GM12892 (cell line): ENCODE results near the gene EPB41.

Source experiments
- DNase-seq: peaks from one replicate; pipeline ENCODE4 v3.0.0; 2011; ENCODE audit not compliant: insufficient read length
- FAIRE-seq: peaks from 2 replicates; lab custom pipeline; 2011; peaks lifted over from hg19 to GRCh38; lab: Jason Lieb, UNC
- POLR2A ChIP-seq: IDR thresholded peaks from 2 replicates; pipeline ENCODE4 v1.6.1; 2011; ENCODE audit warnings: low read depth, low read length, control low read depth
- POLR2AphosphoS5 ChIP-seq: IDR thresholded peaks from 2 replicates; pipeline ENCODE4 v1.6.1; 2011; ENCODE audit warnings: low read depth, low read length, control low read depth
- TAF1 ChIP-seq: IDR thresholded peaks from 2 replicates; pipeline ENCODE4 v1.6.1; 2011; ENCODE audit warnings: low read depth, mild to moderate bottlenecking, control low read depth, low read length, borderline replicate concordance

The EPB41 gene

DNA sequence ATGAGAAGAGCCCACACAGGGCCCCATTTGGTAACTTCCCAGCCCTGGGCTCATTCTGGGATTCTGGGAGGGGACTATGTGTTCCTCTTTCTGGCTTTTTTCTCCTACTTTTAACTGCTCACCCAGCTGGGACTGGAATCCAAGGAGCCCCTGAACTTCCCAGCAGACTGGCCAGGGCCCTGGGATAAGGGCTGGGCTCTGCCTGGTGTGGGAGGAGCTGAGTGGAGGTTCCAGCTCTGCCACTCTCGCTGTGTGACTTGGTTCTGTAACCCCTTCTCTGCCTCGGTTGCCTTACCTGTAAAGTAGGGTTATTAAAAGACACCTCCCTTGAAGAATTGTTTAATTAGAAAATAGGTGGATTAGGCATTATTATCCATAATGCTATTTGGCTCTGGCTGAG, 19.6 kb upstream of the EPB41 start:
- FAIRE-seq = no peak
- TF ChIP-seq TAF1 = no peak
- TF ChIP-seq POLR2A = no peak
- TF ChIP-seq POLR2AphosphoS5 = no peak
- DNase-seq = no peak

DNA sequence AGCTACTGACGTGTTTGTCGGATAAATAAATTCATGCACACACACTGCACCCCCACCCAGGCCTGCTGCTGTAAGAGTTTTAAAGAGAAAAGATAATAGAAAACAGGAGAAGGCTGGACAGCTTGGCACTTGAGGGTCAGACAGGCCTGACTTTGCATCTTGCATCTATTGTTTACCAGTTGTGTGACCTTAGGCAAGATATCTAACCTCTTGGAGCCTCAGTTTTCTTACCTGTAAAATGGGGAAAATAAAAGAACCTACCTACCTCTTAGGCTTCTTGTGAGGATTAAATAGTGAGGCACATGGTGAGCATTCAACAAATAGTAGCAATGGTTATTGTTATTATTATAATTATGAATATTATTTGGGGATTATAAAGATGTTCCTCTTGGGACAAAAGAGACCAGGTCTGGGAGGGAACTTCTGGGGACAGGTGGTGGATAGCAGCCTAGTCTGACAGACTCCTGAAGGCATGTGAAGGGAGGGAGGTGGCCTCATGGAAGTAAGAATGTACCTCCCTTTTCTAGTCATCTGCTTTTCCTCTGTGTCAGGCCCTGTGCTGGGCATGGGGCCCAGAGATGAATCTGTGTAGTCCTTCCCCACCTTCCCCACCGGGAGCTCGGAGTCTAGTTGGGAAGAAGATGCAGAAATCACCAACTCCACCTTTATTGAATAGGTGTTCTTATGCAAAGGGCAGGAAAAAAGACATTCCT, 18.3 kb upstream of the EPB41 start:
- no peak for FAIRE-seq
- TF ChIP-seq POLR2A = no peak
- no peak for TF ChIP-seq TAF1
- TF ChIP-seq POLR2AphosphoS5 = no peak
- DNase-seq = no peak

DNA sequence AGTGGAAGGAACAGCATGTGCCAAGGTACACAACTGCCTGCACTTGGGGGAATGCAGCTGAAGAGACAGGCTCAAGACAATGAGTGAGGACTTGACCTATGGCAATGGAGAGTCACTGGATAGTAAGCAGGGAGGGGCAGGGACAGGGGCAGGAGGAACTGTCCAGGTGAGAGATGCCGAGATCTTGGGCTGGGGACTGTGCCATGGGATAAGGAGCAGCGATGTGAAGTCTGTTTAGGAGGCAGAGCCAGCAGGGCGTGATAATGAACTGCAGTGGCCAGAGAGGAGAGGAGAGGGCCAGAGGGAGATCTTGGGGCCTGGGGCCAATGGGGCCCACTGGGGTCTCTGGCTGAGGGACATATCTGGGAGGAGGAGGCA, 17.8 kb upstream of the EPB41 start:
- FAIRE-seq (no peak), DNase-seq (no peak)
- TF ChIP-seq POLR2A (no peak), TAF1 (no peak), POLR2AphosphoS5 (no peak)

DNA sequence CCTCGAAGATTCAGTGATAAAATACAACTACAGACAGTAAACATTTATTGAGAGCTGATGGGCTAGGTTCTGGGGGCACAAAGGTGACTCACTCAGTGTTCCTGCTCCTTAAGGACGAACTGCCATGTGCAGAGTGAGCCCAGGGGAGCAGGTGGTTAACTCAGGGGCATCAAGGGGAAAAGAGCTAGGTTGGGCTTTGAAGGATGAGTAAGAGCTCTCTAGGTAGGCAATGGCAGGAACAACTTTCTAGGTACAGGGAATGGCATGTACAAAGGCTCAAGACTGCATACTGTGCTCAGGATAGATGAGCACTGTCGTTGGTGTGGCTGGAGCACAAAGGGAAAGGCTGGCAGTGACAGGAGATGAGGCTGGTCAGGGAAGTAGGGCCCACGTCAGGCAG, 16.6 kb upstream of the EPB41 start:
- TF ChIP-seq TAF1 = no peak
- no peak for TF ChIP-seq POLR2A
- TF ChIP-seq POLR2AphosphoS5 = no peak
- FAIRE-seq (no peak), DNase-seq (no peak)

DNA sequence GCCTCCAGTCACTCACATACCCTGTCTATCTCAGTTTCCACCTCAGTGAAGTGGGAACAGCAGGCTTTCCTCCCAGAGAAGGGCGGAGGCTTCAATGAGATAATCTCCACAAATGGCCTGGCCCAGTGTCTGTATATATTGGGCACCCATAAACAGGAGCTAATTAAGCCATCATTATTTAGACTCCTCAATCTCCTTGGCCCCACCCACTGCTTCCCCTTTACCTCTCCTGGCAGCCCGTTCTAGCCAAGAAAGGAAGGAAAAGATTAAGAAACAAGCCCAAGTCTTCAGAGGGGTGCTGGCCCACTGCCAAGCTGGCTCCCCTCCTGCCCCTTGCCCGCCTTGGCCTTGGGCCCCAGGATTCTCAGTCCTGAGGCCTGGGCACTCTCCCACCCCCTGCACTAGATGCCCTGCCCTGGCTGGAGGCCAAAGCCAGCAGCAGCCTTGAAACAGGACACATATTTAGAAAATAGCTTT, 15.9 kb upstream of the EPB41 start:
- TF ChIP-seq POLR2AphosphoS5 (no peak), POLR2A (no peak), TAF1 (no peak)
- FAIRE-seq (no peak), DNase-seq (no peak)

DNA sequence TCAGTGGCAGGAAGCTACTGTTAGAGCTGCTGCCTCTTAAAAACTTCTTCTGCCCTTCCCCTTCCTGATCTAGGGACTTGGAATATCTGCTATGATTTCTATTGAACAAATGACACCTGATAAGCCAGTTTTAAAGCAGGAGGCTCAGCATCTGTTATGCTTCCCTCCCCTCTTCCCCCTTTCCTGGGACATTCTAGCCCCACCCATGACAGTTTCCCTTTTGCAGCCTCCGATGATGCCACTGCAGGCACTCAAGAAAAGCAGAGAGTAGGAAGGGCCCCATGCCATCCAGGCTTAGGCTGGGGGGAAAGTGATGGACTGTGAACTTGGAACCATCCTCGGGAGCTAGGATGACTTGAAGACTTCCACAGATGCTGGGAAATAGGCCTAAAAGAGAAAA, 15.1 kb upstream of the EPB41 start:
- FAIRE-seq (no peak), DNase-seq (no peak)
- TF ChIP-seq TAF1 (no peak), POLR2A (no peak), POLR2AphosphoS5 (no peak)

DNA sequence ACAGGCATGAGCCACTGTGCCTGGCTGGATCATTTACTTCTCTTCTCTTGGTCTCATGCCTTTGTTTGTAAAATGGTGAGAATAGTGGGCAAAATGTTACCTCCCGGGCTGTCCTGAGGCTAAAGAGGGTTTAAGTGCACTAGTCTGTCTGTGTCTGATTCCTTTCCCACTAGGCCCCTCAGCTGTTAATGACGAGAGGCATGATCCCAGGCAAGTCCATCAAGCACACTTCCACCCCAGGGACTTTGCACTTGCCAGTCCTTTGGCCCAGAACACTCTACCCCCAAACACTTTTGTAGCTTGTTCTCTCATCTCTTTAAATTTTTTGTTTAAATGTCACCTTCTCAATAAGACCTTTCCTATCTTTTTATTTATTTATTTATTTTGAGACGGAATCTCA, 13.8 kb upstream of the EPB41 start:
- FAIRE-seq (no peak), DNase-seq (no peak)
- TF ChIP-seq POLR2A = no peak
- no peak for TF ChIP-seq POLR2AphosphoS5
- TF ChIP-seq TAF1 = no peak

DNA sequence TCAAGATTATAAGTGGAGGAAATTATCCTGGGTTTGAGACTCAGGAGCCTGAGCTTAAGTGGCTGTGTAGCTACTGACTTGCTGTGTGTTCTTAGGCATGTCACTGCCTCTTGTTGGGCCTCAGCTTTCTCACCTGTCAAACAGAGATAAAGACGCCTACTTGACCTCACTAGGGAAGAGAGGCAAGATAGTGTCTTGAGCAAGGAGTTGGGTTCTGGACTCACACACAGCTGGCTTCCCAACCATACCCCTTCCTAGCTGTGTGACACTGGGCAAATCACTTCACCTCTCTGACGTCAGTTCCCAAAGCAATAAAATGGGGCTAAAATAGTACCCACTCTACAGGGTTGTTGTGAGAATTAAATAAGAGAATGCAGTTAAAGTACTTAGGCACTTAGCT, 11.6 kb upstream of the EPB41 start:
- DNase-seq (no peak), FAIRE-seq (no peak)
- TF ChIP-seq POLR2A (no peak), TAF1 (no peak), POLR2AphosphoS5 (no peak)

DNA sequence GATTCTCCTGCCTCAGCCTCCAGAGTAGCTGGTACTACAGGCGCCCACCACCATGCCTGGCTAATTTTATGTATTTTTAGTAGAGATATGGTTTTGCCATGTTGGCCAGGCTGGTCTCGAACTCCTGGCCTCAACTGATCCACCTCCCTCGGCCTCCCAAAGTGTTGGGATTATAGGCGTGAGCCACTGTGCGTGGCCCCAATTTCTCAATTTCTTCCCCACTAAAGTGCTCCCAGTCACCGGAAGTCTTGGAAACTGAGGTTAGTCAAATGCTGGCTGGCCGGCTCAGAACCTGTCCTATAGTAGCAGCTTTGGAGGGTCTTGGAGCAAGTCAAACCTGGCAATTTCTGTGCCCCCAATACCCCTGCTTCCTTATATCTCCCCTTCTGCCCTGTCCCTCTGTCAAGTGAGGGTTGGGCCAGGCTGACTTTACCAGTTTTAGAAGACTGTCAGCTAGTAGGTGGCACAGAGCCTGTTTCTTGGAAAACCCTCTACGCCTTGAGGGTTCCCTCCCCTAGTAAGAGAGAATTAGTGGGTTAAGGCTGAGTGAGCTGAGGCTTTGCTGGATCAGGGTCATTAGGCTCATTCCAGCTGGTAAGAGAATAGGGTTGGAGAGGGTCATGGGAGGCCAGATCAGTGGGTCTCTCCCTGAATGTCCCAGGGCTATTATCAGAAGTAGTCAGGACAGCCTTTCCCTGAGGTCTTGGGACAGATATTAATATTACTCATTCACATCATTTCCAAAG, 8.3 kb upstream of the EPB41 start:
- DNase-seq (no peak), FAIRE-seq (no peak)
- no peak for TF ChIP-seq POLR2A
- TF ChIP-seq POLR2AphosphoS5 = no peak

DNA sequence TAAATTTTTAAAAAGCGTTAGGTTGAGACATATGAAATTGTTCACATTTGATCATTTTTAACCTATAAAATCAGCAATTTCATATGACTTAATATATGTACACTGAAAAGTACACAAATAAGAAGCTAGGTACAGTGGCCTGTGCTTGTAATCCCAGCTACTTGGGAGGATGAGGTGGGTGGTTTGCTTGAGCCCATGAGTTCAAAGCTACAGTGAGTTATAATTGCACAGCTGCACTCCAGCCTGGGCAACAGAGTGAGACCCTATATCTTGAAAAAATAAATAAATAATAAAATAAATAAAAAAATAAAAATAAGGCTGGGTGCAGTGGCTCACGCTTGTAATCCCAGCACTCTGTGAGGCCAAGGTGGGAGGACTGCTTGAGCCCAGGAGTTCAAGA, 5.2 kb upstream of the EPB41 start:
- DNase-seq (no peak), FAIRE-seq (no peak)
- TF ChIP-seq POLR2A (no peak), POLR2AphosphoS5 (no peak), TAF1 (no peak)

DNA sequence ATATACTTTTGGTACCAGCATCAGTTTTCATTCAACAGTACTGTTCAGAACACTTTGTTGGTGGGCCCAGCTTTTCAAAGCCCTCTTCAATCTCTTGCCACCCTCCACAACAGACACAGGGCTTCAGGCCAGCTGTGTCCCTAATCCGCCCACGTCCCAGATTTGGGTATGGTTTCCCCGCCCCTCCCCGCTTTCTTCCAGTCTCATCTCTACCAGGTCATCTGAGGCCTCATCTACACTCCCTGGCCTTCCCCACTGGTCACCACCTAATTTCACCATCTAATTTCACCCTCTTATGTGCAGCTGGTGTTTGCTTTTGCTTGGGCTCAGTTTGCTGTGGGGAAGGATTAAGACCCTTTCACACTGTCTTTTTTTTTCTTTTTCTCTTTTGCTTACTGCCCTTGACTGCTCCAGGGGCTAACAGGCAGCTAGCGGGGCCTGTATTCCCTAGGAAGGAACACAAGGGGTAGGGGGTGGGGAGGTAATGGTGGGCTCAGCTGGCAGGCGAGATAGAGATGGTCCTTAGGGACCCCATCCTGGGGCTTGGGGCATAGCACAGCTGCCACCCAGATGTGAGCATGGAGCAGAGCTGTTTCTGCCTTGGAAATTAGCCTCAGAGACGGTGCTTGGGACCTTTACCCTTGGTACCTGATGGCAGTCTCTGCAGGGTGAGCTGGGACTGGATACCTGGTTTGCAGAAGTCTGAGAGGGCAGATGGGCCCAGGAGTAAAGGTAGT, 3.8 kb upstream of the EPB41 start:
- peak; percentile 70 for FAIRE-seq
- DNase-seq = no peak
- TF ChIP-seq POLR2AphosphoS5 (no peak), TAF1 (no peak), POLR2A (no peak)

DNA sequence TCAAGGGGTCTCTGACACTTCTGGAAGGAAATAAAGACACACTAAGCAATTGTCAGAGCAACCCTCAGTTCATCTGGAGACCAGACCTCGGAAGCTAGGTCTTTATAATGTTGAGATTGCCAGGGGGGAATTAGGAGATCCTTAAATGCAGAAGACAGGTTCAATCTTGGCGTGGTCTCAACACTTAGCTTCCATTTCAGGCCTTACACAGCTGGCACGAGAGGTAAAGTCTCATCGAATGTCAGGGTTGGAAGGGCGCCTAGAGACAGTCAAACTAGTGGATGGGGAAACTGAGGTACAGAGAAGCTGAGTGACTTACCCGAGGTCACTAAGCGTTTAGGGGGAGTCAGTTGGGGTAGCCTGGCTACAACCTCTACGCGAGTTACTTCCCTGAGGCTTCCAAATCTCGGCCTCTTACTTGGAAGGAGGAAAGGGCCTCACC, 562 bp upstream of the EPB41 start:
- TF ChIP-seq POLR2A (no peak), POLR2AphosphoS5 (no peak)
- DNase-seq = no peak

More for the DNA sequence above, 562 bp upstream of the EPB41 start:
- FAIRE-seq = no peak
